ENCODE data around the gene METTL16. TPM values are rescaled to one million over a fixed set of nuclear protein-coding genes. Genes with fewer than 3 reads are reported as not detected.

Gene METTL16
- total and polyA plus RNA-seq, 2 experiments from 2014 or later: 40.1 to 80.8 TPM

GRCh38 chr17:2481760-2482159, 29.9 kb downstream of the METTL16 start (continued):
- TF ChIP-seq, protein P1, sequence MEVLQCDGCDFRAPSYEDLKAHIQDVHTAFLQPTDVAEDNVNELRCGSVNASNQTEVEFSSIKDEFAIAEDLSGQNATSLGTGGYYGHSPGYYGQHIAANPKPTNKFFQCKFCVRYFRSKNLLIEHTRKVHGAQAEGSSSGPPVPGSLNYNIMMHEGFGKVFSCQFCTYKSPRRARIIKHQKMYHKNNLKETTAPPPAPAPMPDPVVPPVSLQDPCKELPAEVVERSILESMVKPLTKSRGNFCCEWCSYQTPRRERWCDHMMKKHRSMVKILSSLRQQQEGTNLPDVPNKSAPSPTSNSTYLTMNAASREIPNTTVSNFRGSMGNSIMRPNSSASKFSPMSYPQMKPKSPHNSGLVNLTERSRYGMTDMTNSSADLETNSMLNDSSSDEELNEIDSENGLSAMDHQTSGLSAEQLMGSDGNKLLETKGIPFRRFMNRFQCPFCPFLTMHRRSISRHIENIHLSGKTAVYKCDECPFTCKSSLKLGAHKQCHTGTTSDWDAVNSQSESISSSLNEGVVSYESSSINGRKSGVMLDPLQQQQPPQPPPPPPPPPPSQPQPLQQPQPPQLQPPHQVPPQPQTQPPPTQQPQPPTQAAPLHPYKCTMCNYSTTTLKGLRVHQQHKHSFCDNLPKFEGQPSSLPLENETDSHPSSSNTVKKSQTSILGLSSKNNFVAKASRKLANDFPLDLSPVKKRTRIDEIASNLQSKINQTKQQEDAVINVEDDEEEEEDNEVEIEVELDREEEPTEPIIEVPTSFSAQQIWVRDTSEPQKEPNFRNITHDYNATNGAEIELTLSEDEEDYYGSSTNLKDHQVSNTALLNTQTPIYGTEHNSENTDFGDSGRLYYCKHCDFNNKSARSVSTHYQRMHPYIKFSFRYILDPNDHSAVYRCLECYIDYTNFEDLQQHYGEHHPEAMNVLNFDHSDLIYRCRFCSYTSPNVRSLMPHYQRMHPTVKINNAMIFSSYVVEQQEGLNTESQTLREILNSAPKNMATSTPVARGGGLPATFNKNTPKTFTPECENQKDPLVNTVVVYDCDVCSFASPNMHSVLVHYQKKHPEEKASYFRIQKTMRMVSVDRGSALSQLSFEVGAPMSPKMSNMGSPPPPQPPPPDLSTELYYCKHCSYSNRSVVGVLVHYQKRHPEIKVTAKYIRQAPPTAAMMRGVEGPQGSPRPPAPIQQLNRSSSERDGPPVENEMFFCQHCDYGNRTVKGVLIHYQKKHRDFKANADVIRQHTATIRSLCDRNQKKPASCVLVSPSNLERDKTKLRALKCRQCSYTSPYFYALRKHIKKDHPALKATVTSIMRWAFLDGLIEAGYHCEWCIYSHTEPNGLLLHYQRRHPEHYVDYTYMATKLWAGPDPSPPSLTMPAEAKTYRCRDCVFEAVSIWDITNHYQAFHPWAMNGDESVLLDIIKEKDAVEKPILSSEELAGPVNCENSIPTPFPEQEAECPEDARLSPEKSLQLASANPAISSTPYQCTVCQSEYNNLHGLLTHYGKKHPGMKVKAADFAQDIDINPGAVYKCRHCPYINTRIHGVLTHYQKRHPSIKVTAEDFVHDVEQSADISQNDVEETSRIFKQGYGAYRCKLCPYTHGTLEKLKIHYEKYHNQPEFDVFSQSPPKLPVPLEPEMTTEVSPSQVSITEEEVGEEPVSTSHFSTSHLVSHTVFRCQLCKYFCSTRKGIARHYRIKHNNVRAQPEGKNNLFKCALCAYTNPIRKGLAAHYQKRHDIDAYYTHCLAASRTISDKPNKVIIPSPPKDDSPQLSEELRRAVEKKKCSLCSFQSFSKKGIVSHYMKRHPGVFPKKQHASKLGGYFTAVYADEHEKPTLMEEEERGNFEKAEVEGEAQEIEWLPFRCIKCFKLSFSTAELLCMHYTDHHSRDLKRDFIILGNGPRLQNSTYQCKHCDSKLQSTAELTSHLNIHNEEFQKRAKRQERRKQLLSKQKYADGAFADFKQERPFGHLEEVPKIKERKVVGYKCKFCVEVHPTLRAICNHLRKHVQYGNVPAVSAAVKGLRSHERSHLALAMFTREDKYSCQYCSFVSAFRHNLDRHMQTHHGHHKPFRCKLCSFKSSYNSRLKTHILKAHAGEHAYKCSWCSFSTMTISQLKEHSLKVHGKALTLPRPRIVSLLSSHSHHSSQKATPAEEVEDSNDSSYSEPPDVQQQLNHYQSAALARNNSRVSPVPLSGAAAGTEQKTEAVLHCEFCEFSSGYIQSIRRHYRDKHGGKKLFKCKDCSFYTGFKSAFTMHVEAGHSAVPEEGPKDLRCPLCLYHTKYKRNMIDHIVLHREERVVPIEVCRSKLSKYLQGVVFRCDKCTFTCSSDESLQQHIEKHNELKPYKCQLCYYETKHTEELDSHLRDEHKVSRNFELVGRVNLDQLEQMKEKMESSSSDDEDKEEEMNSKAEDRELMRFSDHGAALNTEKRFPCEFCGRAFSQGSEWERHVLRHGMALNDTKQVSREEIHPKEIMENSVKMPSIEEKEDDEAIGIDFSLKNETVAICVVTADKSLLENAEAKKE (CRISPR knock-in tag; IDR thresholded peaks at IDR 0.05): no peak

GRCh38 chr17:2478458-2478857, 33.2 kb downstream of the METTL16 start:
- Mint-ChIP-seq H3K4me1 (peaks cover 12% of the 10 kb centered on the region; the same call in 2 of the 3 replicates), H3K36me3 (ENCODE audit: low read depth) (peaks cover 35% of the 10 kb centered on the region), H3K4me3 (no peak overlapping the region), H3K9me3 (no peaks in the 10 kb centered on the region), H3K27me3 (ENCODE audit: insufficient read depth, low read depth, poor library complexity) (no peaks in the 10 kb centered on the region), H3K27ac (no peak overlapping the region)
- Histone ChIP-seq H2AFZ (no peak overlapping the region), H3K27ac (ENCODE audit: low read depth) (no peak overlapping the region), H3K9me2 (ENCODE audit: insufficient read depth) (no peaks in the 10 kb centered on the region), H3K4me3 (no peak overlapping the region), H3K27me3 (ENCODE audit: insufficient read depth) (no peaks in the 10 kb centered on the region), H3F3A (replicated peaks; ENCODE audit: low read depth) (no peaks in the 10 kb centered on the region), H3K4me2 (no peak overlapping the region), H3K4me1 (ENCODE audit: insufficient read depth) (no peaks in the 10 kb centered on the region), H3K79me2 (replicated peaks; ENCODE audit: insufficient read depth) (peaks cover 56% of the 10 kb centered on the region), H4K20me1 (replicated peaks; ENCODE audit: insufficient read depth) (peaks cover 27% of the 10 kb centered on the region), H3K36me3 (ENCODE audit: insufficient read depth) (peaks cover 19% of the 10 kb centered on the region; the same call in 1 of the 2 replicates)
- ATAC-seq: no peak
- no peak for DNase-seq (ENCODE audit: low spot score)
- TF ChIP-seq STAT1 (IDR thresholded peaks at IDR 0.05; ENCODE audit: unreplicated experiment): no peak

DNA sequence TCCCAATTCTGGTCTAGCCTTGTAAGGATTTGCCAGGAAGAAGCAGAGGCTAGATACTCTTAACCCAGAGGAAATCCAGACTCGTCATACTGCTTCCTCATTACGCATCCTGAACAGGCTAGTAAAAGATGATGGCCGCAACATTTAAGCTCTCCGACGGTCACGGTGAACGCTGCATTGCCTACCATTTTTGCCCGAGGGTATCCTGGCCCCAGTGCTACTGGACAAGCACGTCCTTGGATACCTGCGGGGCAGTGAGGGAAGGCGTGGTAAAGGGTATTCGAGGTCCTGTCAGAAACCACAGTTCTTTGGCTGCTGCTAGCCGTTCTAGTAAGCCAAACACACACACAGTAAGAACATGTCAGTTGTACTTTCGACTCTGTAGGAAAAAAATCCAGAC, 36.6 kb downstream of the METTL16 start:
- Mint-ChIP-seq H3K4me3 (no peak overlapping the region), H3K9me3 (no peaks in the 10 kb centered on the region), H3K36me3 (ENCODE audit: low read depth) (peaks cover 54% of the 10 kb centered on the region), H3K27ac (no peak overlapping the region), H3K4me1 (no peaks in the 10 kb centered on the region), H3K27me3 (ENCODE audit: insufficient read depth, low read depth, poor library complexity) (no peaks in the 10 kb centered on the region)
- peaks cover 8% of the 10 kb centered on the region for H4K20me1 ChIP-seq (replicated peaks; ENCODE audit: insufficient read depth)
- no peaks in the 10 kb centered on the region for H3F3A ChIP-seq (replicated peaks; ENCODE audit: low read depth)
- H2AFZ ChIP-seq: no peak overlapping the region
- H3K27me3 ChIP-seq (ENCODE audit: insufficient read depth): no peaks in the 10 kb centered on the region
- H3K4me1 ChIP-seq (ENCODE audit: insufficient read depth): no peaks in the 10 kb centered on the region
- ATAC-seq (no peak), DNase-seq (ENCODE audit: low spot score) (no peak)
- peaks cover 19% of the 10 kb centered on the region; the same call in 1 of the 2 replicates for H3K36me3 ChIP-seq (ENCODE audit: insufficient read depth)
- no peaks in the 10 kb centered on the region for H3K9me2 ChIP-seq (ENCODE audit: insufficient read depth)
- H3K79me2 ChIP-seq (replicated peaks; ENCODE audit: insufficient read depth): peaks cover 22% of the 10 kb centered on the region
- TF ChIP-seq EZH2 (IDR thresholded peaks at IDR 0.05; ENCODE audit: low read depth, unreplicated experiment) (no peak), CTCF (conservative IDR thresholded peaks at IDR 0.05; ENCODE audit: low read depth in 2 of 2) (no peak)
- no peak overlapping the region for H3K27ac ChIP-seq (ENCODE audit: low read depth)
- H3K4me3 ChIP-seq: no peak overlapping the region
- no peak overlapping the region for H3K4me2 ChIP-seq

Data from GM23338 (cell line).